ENCODE results near the gene SPECC1L.

The SPECC1L gene

GRCh38 chr22:24398409-24398808 is 127.8 kb downstream of the SPECC1L start:
- no peak for DNase-seq (ENCODE audit: low read depth in 2 of 2)

- no peak for DNase-seq (ENCODE audit: low read depth in 2 of 2)
Observed at GRCh38 chr22:24400034-24400725, 129.5 kb downstream of the SPECC1L start.

- DNase-seq (ENCODE audit: low read depth in 2 of 2), result no peak
Observed at GRCh38 chr22:24400726-24401596, 130.3 kb downstream of the SPECC1L start.

GRCh38 chr22:24401931-24402367 is 131.3 kb downstream of the SPECC1L start:
- no peak for DNase-seq (ENCODE audit: low read depth in 2 of 2)

- no peak for DNase-seq (ENCODE audit: low read depth in 2 of 2)
Observed at GRCh38 chr22:24402460-24403192, 132.0 kb downstream of the SPECC1L start.

GRCh38 chr22:24403346-24403745 is 132.7 kb downstream of the SPECC1L start:
- DNase-seq (ENCODE audit: low read depth in 2 of 2), result no peak

GRCh38 chr22:24404561-24405275 is 134.1 kb downstream of the SPECC1L start:
- DNase-seq (ENCODE audit: low read depth in 2 of 2), result no peak

GRCh38 chr22:24405631-24406321 is 135.1 kb downstream of the SPECC1L start:
- no peak for DNase-seq (ENCODE audit: low read depth in 2 of 2)

GRCh38 chr22:24406322-24407277 is 136.0 kb downstream of the SPECC1L start:
- no peak for DNase-seq (ENCODE audit: low read depth in 2 of 2)

GRCh38 chr22:24407278-24407665 is 136.6 kb downstream of the SPECC1L start:
- no peak for DNase-seq (ENCODE audit: low read depth in 2 of 2)

- no peak for DNase-seq (ENCODE audit: low read depth in 2 of 2)
Observed at GRCh38 chr22:24407884-24408283, 137.3 kb downstream of the SPECC1L start.

- no peak for DNase-seq (ENCODE audit: low read depth in 2 of 2)
Observed at GRCh38 chr22:24408630-24409029, 138.0 kb downstream of the SPECC1L start.

GRCh38 chr22:24409707-24410106 is 139.1 kb downstream of the SPECC1L start:
- DNase-seq (ENCODE audit: low read depth in 2 of 2), result no peak

- no peak for DNase-seq (ENCODE audit: low read depth in 2 of 2)
Observed at GRCh38 chr22:24410110-24410856, 139.7 kb downstream of the SPECC1L start.

- DNase-seq (ENCODE audit: low read depth in 2 of 2), result no peak
Observed at GRCh38 chr22:24411256-24412004, 140.8 kb downstream of the SPECC1L start.

- DNase-seq (ENCODE audit: low read depth in 2 of 2), result no peak
Observed at GRCh38 chr22:24412274-24412673, 141.6 kb downstream of the SPECC1L start.

- no peak for DNase-seq (ENCODE audit: low read depth in 2 of 2)
Observed at GRCh38 chr22:24413271-24413670, 142.6 kb downstream of the SPECC1L start.

GRCh38 chr22:24413736-24414385 is 143.2 kb downstream of the SPECC1L start:
- DNase-seq (ENCODE audit: low read depth in 2 of 2), result no peak
